OCI-M1 (cell line): ENCODE measurements around the gene TRIM56.
"Not testable (repeated sequence)": the region's sequence is repeated elsewhere in the genome, so short reads cannot be mapped to it uniquely, and the experiment has no call there.

Experiments
- DNase-seq: peaks from one replicate; lab custom pipeline; 2025; lab: John Stamatoyannopoulos, UW

Gene TRIM56

GRCh38 chr7:101092266-101092905 lies 7.1 kb downstream of the TRIM56 start:
- DNase-seq = not testable (repeated sequence)

- DNase-seq = no peak
Observed at GRCh38 chr7:101093906-101094305, 8.6 kb downstream of the TRIM56 start.

- no peak for DNase-seq
Observed at GRCh38 chr7:101094376-101094775, 9.1 kb downstream of the TRIM56 start.

- DNase-seq = peak; percentile 48
Observed at GRCh38 chr7:101094791-101095375, 9.6 kb downstream of the TRIM56 start.

GRCh38 chr7:101096331-101096956 lies 11.2 kb downstream of the TRIM56 start:
- DNase-seq = peak; percentile 52

GRCh38 chr7:101096957-101097347 lies 11.7 kb downstream of the TRIM56 start:
- DNase-seq = no peak

GRCh38 chr7:101097561-101097960 lies 12.3 kb downstream of the TRIM56 start:
- DNase-seq = no peak

GRCh38 chr7:101099969-101100781 lies 14.9 kb downstream of the TRIM56 start:
- DNase-seq = peak; percentile 99

- no peak for DNase-seq
Observed at GRCh38 chr7:101100858-101101847, 15.9 kb downstream of the TRIM56 start.

GRCh38 chr7:101102026-101102425 lies 16.7 kb downstream of the TRIM56 start:
- no peak for DNase-seq

- not testable (repeated sequence) for DNase-seq
Observed at GRCh38 chr7:101103701-101104100, 18.4 kb downstream of the TRIM56 start.

GRCh38 chr7:101104193-101104713 lies 19.0 kb downstream of the TRIM56 start:
- DNase-seq = no peak

GRCh38 chr7:101104799-101105198 lies 19.5 kb downstream of the TRIM56 start:
- DNase-seq = no peak

GRCh38 chr7:101105248-101105647 lies 20.0 kb downstream of the TRIM56 start:
- DNase-seq = not testable (repeated sequence)

GRCh38 chr7:101106386-101106785 lies 21.1 kb downstream of the TRIM56 start:
- no peak for DNase-seq

- DNase-seq = no peak
Observed at GRCh38 chr7:101108330-101108857, 23.1 kb downstream of the TRIM56 start.

GRCh38 chr7:101108961-101109360 lies 23.7 kb downstream of the TRIM56 start:
- no peak for DNase-seq

- DNase-seq = no peak
Observed at GRCh38 chr7:101109368-101109767, 24.1 kb downstream of the TRIM56 start.

- no peak for DNase-seq
Observed at GRCh38 chr7:101111261-101111660, 26.0 kb downstream of the TRIM56 start.

- no peak for DNase-seq
Observed at GRCh38 chr7:101112233-101112632, 27.0 kb downstream of the TRIM56 start.

GRCh38 chr7:101113140-101113539 lies 27.9 kb downstream of the TRIM56 start:
- DNase-seq = not testable (repeated sequence)
